ENCODE measurements around the gene SPECC1L.

Gene SPECC1L

GRCh38 chr22:24323233-24323632 is 52.6 kb downstream of the SPECC1L start:
- DNase-seq (ENCODE audit: low read depth in 2 of 2), result no peak
- no peak overlapping the region for H3K4me3 ChIP-seq (replicated peaks in 1 of 2; ENCODE audit: low read depth in 2 of 2, low read length in 2 of 2)
- TF ChIP-seq CTCF (IDR thresholded peaks at IDR 0.05; ENCODE audit: low read depth, low read length), result no peak

- TF ChIP-seq CTCF (IDR thresholded peaks at IDR 0.05; ENCODE audit: low read depth, low read length), result no peak
- DNase-seq (ENCODE audit: low read depth in 2 of 2), result peak in 1 of 2 donors; percentile 27
- no peak overlapping the region for H3K4me3 ChIP-seq (replicated peaks in 1 of 2; ENCODE audit: low read depth in 2 of 2, low read length in 2 of 2)
Observed at GRCh38 chr22:24323695-24324094, 53.1 kb downstream of the SPECC1L start.

GRCh38 chr22:24324137-24324536 is 53.5 kb downstream of the SPECC1L start:
- TF ChIP-seq CTCF (IDR thresholded peaks at IDR 0.05; ENCODE audit: low read depth, low read length), result no peak
- H3K4me3 ChIP-seq (replicated peaks in 1 of 2; ENCODE audit: low read depth in 2 of 2, low read length in 2 of 2), result no peak overlapping the region
- no peak for DNase-seq (ENCODE audit: low read depth in 2 of 2)

GRCh38 chr22:24325105-24325757 is 54.6 kb downstream of the SPECC1L start:
- TF ChIP-seq CTCF (IDR thresholded peaks at IDR 0.05; ENCODE audit: low read depth, low read length), result peak; percentile 76
- no peak overlapping the region for H3K4me3 ChIP-seq (replicated peaks in 1 of 2; ENCODE audit: low read depth in 2 of 2, low read length in 2 of 2)
- DNase-seq (ENCODE audit: low read depth in 2 of 2), result peak; percentile 92 to 93

GRCh38 chr22:24326266-24326665 is 55.6 kb downstream of the SPECC1L start:
- no peak overlapping the region for H3K4me3 ChIP-seq (replicated peaks in 1 of 2; ENCODE audit: low read depth in 2 of 2, low read length in 2 of 2)
- no peak for DNase-seq (ENCODE audit: low read depth in 2 of 2)
- no peak for TF ChIP-seq CTCF (IDR thresholded peaks at IDR 0.05; ENCODE audit: low read depth, low read length)

GRCh38 chr22:24327832-24328231 is 57.2 kb downstream of the SPECC1L start:
- DNase-seq (ENCODE audit: low read depth in 2 of 2), result no peak
- H3K4me3 ChIP-seq (replicated peaks in 1 of 2; ENCODE audit: low read depth in 2 of 2, low read length in 2 of 2), result no peak overlapping the region
- TF ChIP-seq CTCF (IDR thresholded peaks at IDR 0.05; ENCODE audit: low read depth, low read length), result no peak

GRCh38 chr22:24329453-24329852 is 58.8 kb downstream of the SPECC1L start:
- DNase-seq (ENCODE audit: low read depth in 2 of 2), result no peak
- no peak overlapping the region for H3K4me3 ChIP-seq (replicated peaks in 1 of 2; ENCODE audit: low read depth in 2 of 2, low read length in 2 of 2)
- no peak for TF ChIP-seq CTCF (IDR thresholded peaks at IDR 0.05; ENCODE audit: low read depth, low read length)

All from cardiac fibroblast (primary cell).